Karpas-422 (cell line): Measurements from ENCODE around the gene KIF15. TPM values are rescaled to one million over a fixed set of nuclear protein-coding genes. Genes with fewer than 3 reads are reported as not detected.

Experiments
- DNase-seq: peaks from one replicate; pipeline ENCODE4 v3.0.0-alpha.2; 2015
- H2AFZ ChIP-seq: fragments of 200-600 bp; sonication (generic); 2 replicates; pipeline ENCODE4 v1.6.1; 2014; ENCODE audit warnings: antibody characterized with exemption, low read length, mixed read lengths
- H3K27ac ChIP-seq: fragments of 200-600 bp; sonication (generic); 2 replicates; pipeline ENCODE4 v1.5.1; 2014; ENCODE audit warnings: mild to moderate bottlenecking, low read length, moderate library complexity
- H3K27me3 ChIP-seq: fragments of 200-600 bp; sonication (generic); 2 replicates; pipeline ENCODE4 v1.6.1; 2014; ENCODE audit warnings: low read length, mixed read lengths
- H3K36me3 ChIP-seq: fragments of 200-600 bp; sonication (generic); 2 replicates; pipeline ENCODE4 v1.6.1; 2014; ENCODE audit warnings: low read length, mixed read lengths; ENCODE audit not compliant: insufficient read depth
- H3K4me1 ChIP-seq: fragments of 200-600 bp; sonication (generic); 2 replicates; pipeline ENCODE4 v1.6.1; 2014; ENCODE audit warnings: mild to moderate bottlenecking, low read length, mixed read lengths
- H3K4me2 ChIP-seq: fragments of 200-600 bp; sonication (generic); 2 replicates; pipeline ENCODE4 v1.6.1; 2014; ENCODE audit warnings: low read length, low read depth, mild to moderate bottlenecking; ENCODE audit not compliant: poor library complexity, severe bottlenecking
- H3K4me3 ChIP-seq: fragments of 200-600 bp; sonication (generic); 2 replicates; pipeline ENCODE4 v1.5.1; 2014; ENCODE audit warnings: mild to moderate bottlenecking, antibody characterized with exemption, low read length, mixed read lengths
- H3K79me2 ChIP-seq: fragments of 200-600 bp; sonication (generic); 2 replicates; pipeline ENCODE4 v1.6.1; 2014; ENCODE audit warnings: mild to moderate bottlenecking, low read length, mixed read lengths
- H3K9ac ChIP-seq: fragments of 200-600 bp; sonication (generic); 2 replicates; pipeline ENCODE4 v1.6.0; 2014; ENCODE audit warnings: low read length
- H3K9me2 ChIP-seq: fragments of 200-600 bp; sonication (generic), shearing (Covaris generic); replicated peaks from 2 replicates; pipeline ENCODE4 v1.6.0; 2014; ENCODE audit warnings: mild to moderate bottlenecking, low read length, moderate library complexity; ENCODE audit not compliant: insufficient read depth
- H3K9me3 ChIP-seq: fragments of 300-700, 200-600 bp; sonication (generic); 2 replicates; pipeline ENCODE4 v1.6.1; 2014; ENCODE audit warnings: low read length, mixed read lengths
- H4K20me1 ChIP-seq: fragments of 200-600 bp; sonication (generic); 2 replicates; pipeline ENCODE4 v1.6.1; 2014; ENCODE audit warnings: mild to moderate bottlenecking, antibody characterized with exemption, low read length, low read depth; ENCODE audit not compliant: insufficient read depth
- total RNA-seq: library from RNA; depleted of rRNA; stranded (reverse); fragments of >200 nt; shearing (Covaris generic); gene quantifications from 2 replicates; pipeline ENCODE4 v1.2.3, GENCODE V29; 2014; ENCODE audit warnings: low replicate concordance

KIF15 gene
- total RNA-seq, 1 experiment from 2014 or later: 15.2 TPM

GRCh38 chr3:44762170-44762677 is 630 bp downstream of the KIF15 start:
- DNase-seq: peak; percentile 51
- peaks cover 42% of the 10 kb centered on the region for H3K9me3 ChIP-seq
- peak overlapping the region; percentile 93 for H3K4me3 ChIP-seq
- H3K9me2 ChIP-seq: no peaks in the 10 kb centered on the region
- H4K20me1 ChIP-seq: no peaks in the 10 kb centered on the region
- H3K36me3 ChIP-seq: peaks cover 62% of the 10 kb centered on the region
- no peaks in the 10 kb centered on the region for H3K27me3 ChIP-seq
- H2AFZ ChIP-seq: peak overlapping the region; percentile 55; the same call in 1 of the 2 replicates
- H3K4me2 ChIP-seq: peak overlapping the region; percentile 77
- H3K79me2 ChIP-seq: peaks cover 94% of the 10 kb centered on the region
- H3K9ac ChIP-seq: peak overlapping the region; percentile 81
- H3K4me1 ChIP-seq: peaks cover 12% of the 10 kb centered on the region
- H3K27ac ChIP-seq: peak overlapping the region; percentile 42

- Histone ChIP-seq H3K4me1 (peaks cover 12% of the 10 kb centered on the region), H3K79me2 (peaks cover 92% of the 10 kb centered on the region), H4K20me1 (no peaks in the 10 kb centered on the region), H3K4me3 (peak overlapping the region; percentile 93), H3K27ac (peak overlapping the region; percentile 42; the same call in 1 of the 2 replicates), H3K9ac (peak overlapping the region; percentile 81), H2AFZ (0 out of 2 replicates have a peak overlapping the region, but pooled peaks have one; percentile 55), H3K9me2 (no peaks in the 10 kb centered on the region), H3K4me2 (peak overlapping the region; percentile 77), H3K9me3 (peaks cover 37% of the 10 kb centered on the region), H3K27me3 (no peaks in the 10 kb centered on the region), H3K36me3 (peaks cover 60% of the 10 kb centered on the region)
- no peak for DNase-seq
These were observed 1.1 kb downstream of the KIF15 start for GRCh38 chr3:44762690-44763089.

- H3K79me2 ChIP-seq: peaks cover 92% of the 10 kb centered on the region
- H3K36me3 ChIP-seq: peaks cover 56% of the 10 kb centered on the region
- H3K9ac ChIP-seq: no peak overlapping the region
- no peaks in the 10 kb centered on the region for H3K9me2 ChIP-seq
- no peak overlapping the region for H2AFZ ChIP-seq
- H3K4me3 ChIP-seq: 0 out of 2 replicates have a peak overlapping the region, but pooled peaks have one; percentile 18
- H3K27me3 ChIP-seq: no peaks in the 10 kb centered on the region
- no peak overlapping the region for H3K4me2 ChIP-seq
- no peak overlapping the region for H3K27ac ChIP-seq
- H3K4me1 ChIP-seq: peaks cover 12% of the 10 kb centered on the region
- H4K20me1 ChIP-seq: no peaks in the 10 kb centered on the region
- H3K9me3 ChIP-seq: peaks cover 26% of the 10 kb centered on the region
- DNase-seq: no peak
These were observed 2.7 kb downstream of the KIF15 start for GRCh38 chr3:44764248-44764647.

- no peak overlapping the region for H3K4me3 ChIP-seq
- H4K20me1 ChIP-seq: no peaks in the 10 kb centered on the region
- H2AFZ ChIP-seq: no peak overlapping the region
- peaks cover 81% of the 10 kb centered on the region for H3K79me2 ChIP-seq
- no peak overlapping the region for H3K4me2 ChIP-seq
- H3K9me3 ChIP-seq: peaks cover 8% of the 10 kb centered on the region
- DNase-seq: no peak
- H3K9me2 ChIP-seq: no peaks in the 10 kb centered on the region
- no peaks in the 10 kb centered on the region for H3K27me3 ChIP-seq
- peaks cover 56% of the 10 kb centered on the region for H3K36me3 ChIP-seq
- H3K9ac ChIP-seq: no peak overlapping the region
- H3K27ac ChIP-seq: no peak overlapping the region
- H3K4me1 ChIP-seq: peaks cover 8% of the 10 kb centered on the region
These were observed 10.0 kb downstream of the KIF15 start for GRCh38 chr3:44771424-44772098.

- Histone ChIP-seq H2AFZ (no peak overlapping the region), H3K27me3 (no peaks in the 10 kb centered on the region), H3K4me2 (no peak overlapping the region), H3K9me2 (no peaks in the 10 kb centered on the region), H4K20me1 (no peaks in the 10 kb centered on the region), H3K36me3 (peaks cover 58% of the 10 kb centered on the region), H3K9me3 (peaks cover 8% of the 10 kb centered on the region), H3K27ac (no peak overlapping the region), H3K79me2 (peaks cover 78% of the 10 kb centered on the region), H3K4me1 (peaks cover 8% of the 10 kb centered on the region), H3K4me3 (no peak overlapping the region), H3K9ac (no peak overlapping the region)
- DNase-seq: no peak
These were observed 10.5 kb downstream of the KIF15 start for GRCh38 chr3:44772099-44772442.

- Histone ChIP-seq H3K27ac (no peak overlapping the region), H3K4me2 (no peak overlapping the region), H3K36me3 (peaks cover 69% of the 10 kb centered on the region), H3K9ac (no peak overlapping the region), H3K4me3 (no peak overlapping the region), H3K27me3 (no peaks in the 10 kb centered on the region), H4K20me1 (no peaks in the 10 kb centered on the region), H3K79me2 (peaks cover 17% of the 10 kb centered on the region), H3K9me2 (no peaks in the 10 kb centered on the region), H3K4me1 (no peaks in the 10 kb centered on the region), H2AFZ (no peak overlapping the region), H3K9me3 (no peaks in the 10 kb centered on the region)
- no peak for DNase-seq
These were observed 21.3 kb downstream of the KIF15 start for GRCh38 chr3:44782891-44783290.

- no peak overlapping the region for H3K4me3 ChIP-seq
- H3K4me2 ChIP-seq: no peak overlapping the region
- no peak overlapping the region for H3K9ac ChIP-seq
- no peak overlapping the region for H3K27ac ChIP-seq
- no peaks in the 10 kb centered on the region for H3K9me3 ChIP-seq
- H3K27me3 ChIP-seq: no peaks in the 10 kb centered on the region
- DNase-seq: no peak
- no peak overlapping the region for H2AFZ ChIP-seq
- H3K4me1 ChIP-seq: no peaks in the 10 kb centered on the region
- peaks cover 22% of the 10 kb centered on the region for H3K79me2 ChIP-seq
- H4K20me1 ChIP-seq: no peaks in the 10 kb centered on the region
- H3K9me2 ChIP-seq: no peaks in the 10 kb centered on the region
- peaks cover 53% of the 10 kb centered on the region for H3K36me3 ChIP-seq
These were observed 33.6 kb downstream of the KIF15 start for GRCh38 chr3:44795197-44795596.

- Histone ChIP-seq H3K4me3 (no peak overlapping the region), H3K27me3 (no peaks in the 10 kb centered on the region), H3K36me3 (peaks cover 68% of the 10 kb centered on the region), H3K4me1 (no peaks in the 10 kb centered on the region), H3K27ac (no peak overlapping the region), H3K9ac (no peak overlapping the region), H4K20me1 (no peaks in the 10 kb centered on the region), H3K4me2 (no peak overlapping the region), H3K9me3 (no peaks in the 10 kb centered on the region), H2AFZ (no peak overlapping the region), H3K79me2 (peaks cover 6% of the 10 kb centered on the region; the same call in 1 of the 2 replicates), H3K9me2 (no peaks in the 10 kb centered on the region)
- no peak for DNase-seq
These were observed 40.4 kb downstream of the KIF15 start for GRCh38 chr3:44802011-44802410.
